ENCODE results near the gene ARID4B.

The ARID4B gene

DNA sequence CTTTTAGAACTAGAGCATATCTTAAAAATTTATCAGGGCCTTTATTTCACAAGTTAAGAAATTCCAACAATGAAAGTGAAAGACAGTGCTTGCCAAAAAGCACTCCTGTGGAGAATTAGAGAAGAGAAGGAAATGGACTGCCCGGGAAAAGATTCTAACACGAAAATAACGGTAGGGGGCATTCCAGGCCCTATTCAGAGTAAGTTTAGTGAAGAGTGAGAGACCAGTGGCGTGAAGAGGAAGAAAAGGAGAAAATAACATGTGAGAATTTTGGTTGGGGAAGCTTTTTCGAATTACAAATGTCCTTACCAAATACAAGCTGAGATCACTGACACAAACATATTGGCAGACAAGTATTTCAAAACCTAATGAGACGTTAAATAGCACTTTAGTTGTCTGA lies 128.5 kb downstream of the ARID4B start:
- DNase-seq = no peak
- H3K36me3 ChIP-seq = peaks cover 37% of the 10 kb centered on the region
- no peak overlapping the region for H3K4me3 ChIP-seq (ENCODE audit: low read depth, low read length)
- H3K27ac ChIP-seq = no peak overlapping the region
- TF ChIP-seq, protein P1, sequence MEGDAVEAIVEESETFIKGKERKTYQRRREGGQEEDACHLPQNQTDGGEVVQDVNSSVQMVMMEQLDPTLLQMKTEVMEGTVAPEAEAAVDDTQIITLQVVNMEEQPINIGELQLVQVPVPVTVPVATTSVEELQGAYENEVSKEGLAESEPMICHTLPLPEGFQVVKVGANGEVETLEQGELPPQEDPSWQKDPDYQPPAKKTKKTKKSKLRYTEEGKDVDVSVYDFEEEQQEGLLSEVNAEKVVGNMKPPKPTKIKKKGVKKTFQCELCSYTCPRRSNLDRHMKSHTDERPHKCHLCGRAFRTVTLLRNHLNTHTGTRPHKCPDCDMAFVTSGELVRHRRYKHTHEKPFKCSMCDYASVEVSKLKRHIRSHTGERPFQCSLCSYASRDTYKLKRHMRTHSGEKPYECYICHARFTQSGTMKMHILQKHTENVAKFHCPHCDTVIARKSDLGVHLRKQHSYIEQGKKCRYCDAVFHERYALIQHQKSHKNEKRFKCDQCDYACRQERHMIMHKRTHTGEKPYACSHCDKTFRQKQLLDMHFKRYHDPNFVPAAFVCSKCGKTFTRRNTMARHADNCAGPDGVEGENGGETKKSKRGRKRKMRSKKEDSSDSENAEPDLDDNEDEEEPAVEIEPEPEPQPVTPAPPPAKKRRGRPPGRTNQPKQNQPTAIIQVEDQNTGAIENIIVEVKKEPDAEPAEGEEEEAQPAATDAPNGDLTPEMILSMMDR (IDR thresholded peaks at IDR 0.05; ENCODE audit: low read depth, low read length) = no peak
- no peaks in the 10 kb centered on the region for H3K9me3 ChIP-seq (ENCODE audit: severe bottlenecking)
- H3K27me3 ChIP-seq (ENCODE audit: insufficient read depth, low read depth, severe bottlenecking) = no peaks in the 10 kb centered on the region

DNA sequence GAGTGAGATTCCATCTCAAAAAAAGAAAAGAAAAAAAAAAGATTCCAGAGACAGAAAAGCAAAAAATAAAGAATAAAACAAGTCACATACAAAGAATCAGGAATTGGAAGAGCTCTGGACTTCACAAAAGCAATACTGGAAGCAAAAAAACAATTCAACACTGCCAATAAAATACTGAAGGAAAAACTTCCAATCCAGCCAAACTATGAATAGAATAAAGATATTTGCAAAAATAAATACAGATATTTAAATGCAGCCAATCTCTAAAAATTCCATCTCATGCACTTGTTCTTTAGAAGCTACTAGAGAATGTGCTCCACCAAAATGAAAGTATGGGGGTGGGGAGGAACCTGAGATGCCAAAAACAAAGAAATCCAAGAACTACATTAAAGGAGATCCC lies 137.5 kb downstream of the ARID4B start:
- no peaks in the 10 kb centered on the region for H3K27me3 ChIP-seq (ENCODE audit: insufficient read depth, low read depth, severe bottlenecking)
- TF ChIP-seq, protein P1 (IDR thresholded peaks at IDR 0.05; ENCODE audit: low read depth, low read length) = no peak
- no peak for DNase-seq
- no peak overlapping the region for H3K4me3 ChIP-seq (ENCODE audit: low read depth, low read length)
- H3K9me3 ChIP-seq (ENCODE audit: severe bottlenecking) = no peaks in the 10 kb centered on the region
- H3K27ac ChIP-seq = no peak overlapping the region
- peaks cover 70% of the 10 kb centered on the region for H3K36me3 ChIP-seq

DNA sequence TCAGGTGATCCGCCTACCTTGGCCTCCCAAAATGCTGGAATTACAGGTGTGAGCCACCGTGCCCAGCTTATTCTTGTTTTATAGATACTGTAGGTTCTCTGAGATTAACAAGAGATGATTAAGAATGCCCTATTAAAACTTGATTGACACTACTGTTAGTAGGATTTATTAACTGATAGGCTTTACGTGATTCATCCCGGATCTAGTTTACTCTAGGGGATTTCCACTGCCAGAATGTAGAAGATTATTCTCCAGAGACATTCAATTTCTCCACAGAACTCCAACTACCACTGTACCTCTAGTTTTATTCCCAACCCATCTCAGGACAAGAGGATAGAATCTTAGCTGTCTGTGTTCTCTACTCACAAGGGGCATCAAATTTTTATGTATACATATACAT lies 140.7 kb downstream of the ARID4B start:
- DNase-seq = no peak
- TF ChIP-seq, protein P1 (IDR thresholded peaks at IDR 0.05; ENCODE audit: low read depth, low read length) = no peak
- no peaks in the 10 kb centered on the region for H3K9me3 ChIP-seq (ENCODE audit: severe bottlenecking)
- no peak overlapping the region for H3K4me3 ChIP-seq (ENCODE audit: low read depth, low read length)
- no peak overlapping the region for H3K27ac ChIP-seq
- H3K27me3 ChIP-seq (ENCODE audit: insufficient read depth, low read depth, severe bottlenecking) = no peaks in the 10 kb centered on the region
- peaks cover 65% of the 10 kb centered on the region for H3K36me3 ChIP-seq

DNA sequence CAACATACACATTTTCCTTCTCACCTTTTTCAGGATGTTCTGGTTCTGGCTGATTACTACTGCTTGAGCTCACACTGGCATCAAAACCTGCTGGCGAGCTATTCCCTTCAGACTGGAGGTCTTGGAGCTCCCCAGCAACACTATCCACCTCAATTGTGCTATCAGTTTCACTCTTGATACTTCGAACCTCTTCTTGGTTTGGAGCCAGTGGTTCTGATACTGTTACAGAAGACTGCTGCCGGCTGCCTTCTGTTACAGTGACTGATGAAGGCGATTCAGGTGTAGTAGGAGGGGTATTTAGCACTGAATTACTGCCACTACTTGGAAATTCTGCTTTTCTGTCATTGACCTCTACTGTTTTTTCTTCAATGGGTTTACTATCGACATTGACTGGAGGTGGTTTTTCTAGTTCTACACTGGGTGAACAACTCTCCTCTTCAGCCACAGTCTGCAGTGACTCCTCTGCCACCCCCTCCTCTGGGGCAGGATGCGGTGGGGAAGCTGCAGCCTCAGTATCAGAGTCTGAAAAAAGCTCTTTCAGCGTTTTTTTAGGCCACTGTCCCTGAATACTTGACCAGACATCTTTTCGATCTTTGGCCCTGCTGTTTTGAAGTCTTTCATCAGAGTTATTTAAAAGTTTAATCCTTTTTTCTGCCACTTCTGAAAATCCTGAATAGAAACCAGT lies 146.3 kb downstream of the ARID4B start:
- H3K36me3 ChIP-seq = peaks cover 74% of the 10 kb centered on the region

DNA sequence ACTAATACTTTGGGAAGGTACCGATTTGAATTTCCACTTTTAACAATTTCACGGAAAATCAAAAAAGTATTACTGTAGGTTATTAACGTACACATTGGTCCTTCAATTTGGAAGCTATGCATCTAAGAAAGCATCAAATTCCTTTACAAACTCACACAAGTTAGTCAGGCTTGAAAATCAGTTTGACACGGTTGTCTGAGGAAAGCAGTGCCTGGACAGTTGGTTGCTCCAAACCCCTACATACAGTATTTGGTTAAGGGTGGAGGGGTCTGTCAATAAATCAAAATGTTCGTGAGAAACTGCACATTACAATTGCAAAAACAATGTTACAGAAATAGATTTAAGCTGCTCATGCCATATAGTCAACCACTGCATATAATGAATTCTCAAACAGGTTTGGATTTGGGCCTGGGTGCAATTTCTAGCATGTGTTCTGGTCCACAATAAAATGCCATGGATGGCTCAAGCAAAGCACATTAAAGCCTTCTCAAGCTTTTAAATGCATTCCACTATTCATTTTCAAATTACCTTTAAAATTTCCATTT lies 147.0 kb downstream of the ARID4B start:
- TF ChIP-seq, protein P1 (IDR thresholded peaks at IDR 0.05; ENCODE audit: low read depth, low read length) = no peak
- Histone ChIP-seq H3K27me3 (ENCODE audit: insufficient read depth, low read depth, severe bottlenecking) (no peaks in the 10 kb centered on the region), H3K36me3 (peaks cover 74% of the 10 kb centered on the region), H3K27ac (no peak overlapping the region), H3K9me3 (ENCODE audit: severe bottlenecking) (no peaks in the 10 kb centered on the region), H3K4me3 (ENCODE audit: low read depth, low read length) (no peak overlapping the region)
- no peak for DNase-seq

More for the DNA sequence above, 146.3 kb downstream of the ARID4B start:
- H3K4me3 ChIP-seq (ENCODE audit: low read depth, low read length) = no peak overlapping the region
- DNase-seq = no peak
- TF ChIP-seq, protein P1 (IDR thresholded peaks at IDR 0.05; ENCODE audit: low read depth, low read length) = no peak
- H3K9me3 ChIP-seq (ENCODE audit: severe bottlenecking) = no peaks in the 10 kb centered on the region
- no peak overlapping the region for H3K27ac ChIP-seq
- H3K27me3 ChIP-seq (ENCODE audit: insufficient read depth, low read depth, severe bottlenecking) = no peaks in the 10 kb centered on the region

DNA sequence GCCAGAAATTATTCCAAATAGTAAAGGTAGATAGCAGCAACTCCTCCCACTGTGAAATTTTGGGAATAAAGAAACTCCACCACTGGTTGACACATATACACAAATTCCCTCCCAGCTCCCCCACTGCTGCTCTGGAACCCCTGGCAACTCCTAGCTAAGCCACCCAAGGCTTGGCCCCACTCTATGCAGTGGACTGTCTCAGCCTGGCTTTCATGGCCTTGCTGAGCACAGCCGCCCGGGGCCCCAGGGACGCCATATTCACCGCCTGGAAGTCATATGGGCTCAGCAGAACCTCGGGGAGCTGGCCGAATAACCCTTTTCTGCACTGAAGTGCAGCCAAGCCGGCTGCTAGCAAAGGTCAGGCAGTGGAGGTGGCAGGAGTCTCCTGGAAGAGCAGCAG lies 151.5 kb downstream of the ARID4B start:
- DNase-seq = no peak
- peaks cover 84% of the 10 kb centered on the region for H3K36me3 ChIP-seq
- H3K27ac ChIP-seq = no peak overlapping the region
- H3K9me3 ChIP-seq (ENCODE audit: severe bottlenecking) = no peaks in the 10 kb centered on the region
- no peak overlapping the region for H3K4me3 ChIP-seq (ENCODE audit: low read depth, low read length)
- no peaks in the 10 kb centered on the region for H3K27me3 ChIP-seq (ENCODE audit: insufficient read depth, low read depth, severe bottlenecking)
- TF ChIP-seq, protein P1 (IDR thresholded peaks at IDR 0.05; ENCODE audit: low read depth, low read length) = no peak

Data from WERI-Rb-1 (cell line).